Activated naive CD4-positive, alpha-beta T cell treated with anti-CD3 and anti-CD28 coated beads, Interleukin-2, amount 10 ng/mL, durations not matched to agents 7 days and 5 days (primary cell): Measurements from ENCODE around the gene AKT1S1.
"Not testable (repeated sequence)": the region's sequence is repeated elsewhere in the genome, so short reads cannot be mapped to it uniquely, and the experiment has no call there.

Source experiments
- CTCF ChIA-PET: fragments of 350-600 bp; sonication (Branson Sonifier 250); formaldehyde crosslinking; loops from one replicate; lab custom pipeline; 2021; ENCODE audit warnings: antibody characterized with exemption; lab: Charles Lee
- DNase-seq: peaks from one replicate; pipeline ENCODE4 v3.0.0-alpha.2; 2020
- H3K27ac Mint-ChIP-seq: one replicate; pipeline ENCODE4 v1.8.0; 2021; ENCODE audit warnings: mild to moderate bottlenecking, moderate library complexity, mixed read lengths
- H3K27me3 Mint-ChIP-seq: one replicate; pipeline ENCODE4 v1.8.0; 2021; ENCODE audit warnings: mild to moderate bottlenecking, mixed read lengths
- H3K36me3 Mint-ChIP-seq: one replicate; pipeline ENCODE4 v1.8.0; 2021; ENCODE audit warnings: mixed read lengths
- H3K4me1 Mint-ChIP-seq: one replicate; pipeline ENCODE4 v1.8.0; 2021; ENCODE audit warnings: mixed read lengths
- H3K4me3 Mint-ChIP-seq: one replicate; pipeline ENCODE4 v1.8.0; 2021; ENCODE audit warnings: mild to moderate bottlenecking, moderate library complexity, mixed read lengths
- H3K9me3 Mint-ChIP-seq: one replicate; pipeline ENCODE4 v1.8.0; 2021; ENCODE audit warnings: mixed read lengths

AKT1S1 gene

DNA sequence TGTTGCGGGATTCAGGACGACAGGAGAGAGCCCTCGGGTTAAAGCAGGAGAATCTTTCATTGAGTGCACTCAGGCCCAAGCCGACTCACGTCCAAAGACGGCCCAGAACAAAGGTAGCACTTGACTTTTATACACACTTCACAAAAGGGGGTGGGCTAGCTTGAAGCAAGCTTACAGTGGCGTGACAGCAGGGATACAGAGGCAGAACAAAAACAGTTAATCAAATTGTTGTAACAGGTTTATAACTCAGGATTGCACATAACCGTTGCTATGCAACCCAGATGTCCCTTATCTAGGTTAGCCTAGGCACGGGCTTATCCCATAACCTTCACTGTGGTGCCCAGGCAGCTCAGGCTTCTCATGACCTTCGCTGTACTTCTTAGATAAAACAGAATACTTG lies 57.0 kb downstream of the AKT1S1 start:
- peaks cover 20% of the 10 kb centered on the region for H3K4me1 Mint-ChIP-seq
- DNase-seq: no peak
- CTCF ChIA-PET: no interaction called here
- peaks cover 21% of the 10 kb centered on the region for H3K36me3 Mint-ChIP-seq
- H3K27me3 Mint-ChIP-seq: peaks cover 4% of the 10 kb centered on the region
- H3K4me3 Mint-ChIP-seq: peak overlapping the region; percentile 26
- no peak overlapping the region for H3K27ac Mint-ChIP-seq
- no peaks in the 10 kb centered on the region for H3K9me3 Mint-ChIP-seq

- H3K27me3 Mint-ChIP-seq, DNase-seq, H3K9me3 Mint-ChIP-seq, CTCF ChIA-PET: not testable (repeated sequence)
- peaks cover 21% of the 10 kb centered on the region for H3K4me1 Mint-ChIP-seq
- peak overlapping the region; percentile 96 for H3K27ac Mint-ChIP-seq
- peaks cover 21% of the 10 kb centered on the region for H3K36me3 Mint-ChIP-seq
- peak overlapping the region; percentile 86 for H3K4me3 Mint-ChIP-seq
Observed at GRCh38 chr19:49819452-49820115, 57.6 kb downstream of the AKT1S1 start.
